ENCODE results near the gene GPR108.
A peak's percentile ranks its signal among the peaks of the same experiment; 100 is the strongest.
"Not testable (repeated sequence)": the region's sequence is repeated elsewhere in the genome, so short reads cannot be mapped to it uniquely, and the experiment has no call there.

GPR108 gene

GRCh38 chr19:6737284-6737872, at the start of gene GPR108:
TSS of gene GPR108 (minus strand) at chr19:6737580. CDS start at chr19:6737576, 4 bp downstream.
- DNase-seq (ENCODE audit: low read depth, low spot score), result peak; percentile 100

GRCh38 chr19:6779206-6779605, 41.8 kb upstream of the GPR108 start:
- no peak for DNase-seq (ENCODE audit: low read depth, low spot score)

- DNase-seq (ENCODE audit: low read depth, low spot score), result no peak
These were observed 41.0 kb upstream of the GPR108 start for GRCh38 chr19:6778386-6778785.

GRCh38 chr19:6777434-6777833, 40.1 kb upstream of the GPR108 start:
- DNase-seq (ENCODE audit: low read depth, low spot score), result no peak

GRCh38 chr19:6776999-6777398, 39.6 kb upstream of the GPR108 start:
- DNase-seq (ENCODE audit: low read depth, low spot score), result no peak

- not testable (repeated sequence) for DNase-seq (ENCODE audit: low read depth, low spot score)
These were observed 38.7 kb upstream of the GPR108 start for GRCh38 chr19:6776045-6776444.

- no peak for DNase-seq (ENCODE audit: low read depth, low spot score)
These were observed 37.7 kb upstream of the GPR108 start for GRCh38 chr19:6774821-6775707.

GRCh38 chr19:6773323-6773931, 36.0 kb upstream of the GPR108 start:
- no peak for DNase-seq (ENCODE audit: low read depth, low spot score)

GRCh38 chr19:6772866-6773322, 35.5 kb upstream of the GPR108 start:
- DNase-seq (ENCODE audit: low read depth, low spot score), result no peak

GRCh38 chr19:6772028-6772865, 34.9 kb upstream of the GPR108 start, which contains the start of gene VAV1:
TSS of gene VAV1 (plus strand) at chr19:6772708. CDS start at chr19:6772808, 100 bp downstream.
- DNase-seq (ENCODE audit: low read depth, low spot score), result no peak

GRCh38 chr19:6771648-6772027, 34.3 kb upstream of the GPR108 start:
- not testable (repeated sequence) for DNase-seq (ENCODE audit: low read depth, low spot score)

GRCh38 chr19:6769006-6769619, 31.7 kb upstream of the GPR108 start:
- no peak for DNase-seq (ENCODE audit: low read depth, low spot score)

GRCh38 chr19:6768236-6768785, 30.9 kb upstream of the GPR108 start:
- DNase-seq (ENCODE audit: low read depth, low spot score), result no peak

- DNase-seq (ENCODE audit: low read depth, low spot score), result peak; percentile 78
These were observed 30.2 kb upstream of the GPR108 start, which contains the start of gene SH2D3A for GRCh38 chr19:6767357-6768235. TSS of gene SH2D3A (minus strand) at chr19:6767435. CDS start at chr19:6763748, 3,687 bp downstream.

GRCh38 chr19:6767081-6767356, 29.6 kb upstream of the GPR108 start:
- no peak for DNase-seq (ENCODE audit: low read depth, low spot score)

GRCh38 chr19:6766357-6767080, 29.1 kb upstream of the GPR108 start:
- no peak for DNase-seq (ENCODE audit: low read depth, low spot score)

GRCh38 chr19:6765738-6766356, 28.5 kb upstream of the GPR108 start:
- DNase-seq (ENCODE audit: low read depth, low spot score), result peak; percentile 89

- not testable (repeated sequence) for DNase-seq (ENCODE audit: low read depth, low spot score)
These were observed 24.9 kb upstream of the GPR108 start for GRCh38 chr19:6762253-6762797.

All from iPS DF 19.7 (cell line).